ENCODE measurements around the gene PCED1A.

Gene PCED1A

DNA sequence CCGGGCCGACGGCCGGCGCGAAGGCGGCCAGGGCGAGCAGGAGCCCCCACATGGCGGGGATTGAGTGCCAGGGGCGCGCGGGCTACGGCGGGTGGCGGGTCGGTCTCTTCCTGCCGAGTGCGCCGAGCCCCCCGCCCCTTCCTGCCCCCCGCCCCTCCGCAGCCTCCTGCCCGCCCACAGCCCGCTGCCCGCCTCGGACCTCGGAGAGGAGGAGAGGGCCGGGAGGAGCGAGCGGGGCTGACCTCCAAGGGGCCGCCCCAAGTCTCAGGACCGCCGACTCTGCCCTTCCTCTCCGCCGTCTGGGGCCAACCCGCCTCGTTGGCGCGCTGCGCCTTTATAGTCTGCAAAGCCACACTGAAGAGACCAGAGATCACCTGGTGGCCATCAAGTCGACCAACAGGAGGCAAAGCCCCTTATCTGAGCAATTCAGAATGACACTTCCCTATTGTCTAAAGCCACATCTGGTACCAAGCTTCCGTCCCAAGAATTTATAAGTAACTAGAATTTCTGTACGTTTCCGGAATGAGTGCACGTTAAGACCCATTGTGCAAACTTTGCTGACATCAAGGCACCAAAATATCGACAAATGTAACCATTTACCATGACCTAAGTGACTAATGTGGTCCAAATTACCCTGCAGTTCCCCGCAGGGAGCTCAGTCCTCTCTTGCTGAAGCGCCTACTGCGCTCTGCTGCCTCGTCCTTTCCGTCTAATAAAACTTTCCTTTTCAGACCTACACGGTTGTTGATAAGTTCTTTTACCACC is 39.8 kb downstream of the PCED1A start, which contains the start of gene CPXM1:
Gene CPXM1 (minus strand): TSS at position 107 of the 765 bp plus-strand sequence. CDS start 55 bp downstream, at position 52.
- DNase-seq, result peak; percentile 87

DNA sequence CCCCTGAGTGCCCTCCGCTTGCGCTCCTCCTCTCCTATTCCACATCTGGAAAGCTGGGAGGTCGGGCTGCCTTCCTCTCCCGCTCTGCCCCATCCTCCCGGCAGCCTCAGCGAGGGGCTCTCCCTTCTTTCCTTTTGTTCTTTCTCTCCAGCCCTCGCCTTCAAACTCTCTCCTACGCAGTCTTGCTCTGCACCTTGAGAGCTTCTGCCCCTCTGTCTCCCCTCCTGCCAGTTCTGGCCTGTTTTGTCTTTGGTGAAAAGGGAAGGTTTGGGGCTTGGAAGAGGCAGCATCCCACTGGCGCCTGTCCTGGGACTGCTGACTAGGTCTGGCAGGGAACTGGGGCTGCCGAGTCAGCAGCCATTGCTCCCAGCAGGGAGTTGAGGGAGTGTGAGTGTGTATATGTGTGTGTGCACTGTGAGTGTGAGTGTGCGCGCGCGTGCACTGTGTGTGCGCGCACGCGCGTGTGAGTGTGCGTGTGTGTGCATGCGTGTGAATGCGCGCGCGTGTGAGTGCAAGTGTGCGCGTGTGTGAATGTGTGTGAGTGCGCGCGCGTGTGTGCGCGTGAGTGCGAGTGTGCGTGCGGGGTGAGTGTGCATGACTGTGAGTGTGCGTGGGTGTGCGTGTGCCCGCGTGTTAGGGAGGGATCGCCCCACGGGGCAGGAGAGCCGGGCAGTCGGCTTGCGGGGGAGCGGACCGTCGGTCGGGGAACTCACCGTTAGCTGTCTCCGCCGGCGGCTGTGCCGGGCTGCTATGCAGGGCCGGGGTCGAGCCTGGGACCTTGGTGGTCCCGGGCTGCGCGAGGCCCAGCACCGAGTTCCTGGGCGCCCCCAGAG is 40.6 kb downstream of the PCED1A start:
- no peak for DNase-seq

DNA sequence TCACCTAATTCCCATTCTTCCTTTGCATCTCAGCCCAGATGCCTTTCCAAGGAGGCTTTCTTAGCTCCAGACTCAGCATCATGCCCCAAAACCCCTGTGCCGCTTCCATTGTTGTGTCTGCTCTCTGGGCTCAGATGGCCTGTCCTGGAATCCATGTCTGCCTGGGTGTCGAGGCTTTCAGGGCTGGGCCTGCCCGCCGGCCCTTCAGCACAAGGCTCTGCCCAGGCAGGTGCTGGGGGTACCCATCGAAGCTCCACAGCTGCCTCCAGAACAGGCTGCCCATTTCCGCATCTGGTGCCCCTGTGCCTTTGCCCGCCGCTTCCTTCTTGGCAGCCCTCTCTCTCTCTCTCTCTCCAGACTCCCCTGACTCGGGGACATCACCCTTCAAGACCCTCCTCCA is 41.2 kb downstream of the PCED1A start:
- DNase-seq, result no peak

DNA sequence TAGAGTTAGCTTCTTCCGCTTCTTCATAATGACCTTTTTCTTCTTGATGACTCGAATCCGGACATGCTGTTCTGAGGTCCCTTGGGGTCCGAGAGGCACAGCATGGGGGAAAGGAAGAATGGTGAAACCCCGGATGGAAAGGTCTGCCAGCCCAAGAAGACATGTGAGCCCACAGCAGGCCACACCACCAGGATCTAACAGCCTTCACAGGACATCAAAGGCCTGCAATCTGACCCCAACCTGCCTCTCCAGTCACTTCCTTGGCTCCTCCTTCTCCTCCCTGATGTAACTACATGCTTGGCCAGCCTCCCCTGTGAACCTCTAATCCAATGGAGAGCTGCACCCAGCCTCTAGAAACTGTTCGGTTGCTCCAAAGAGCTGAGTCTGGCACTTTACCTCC is 41.6 kb downstream of the PCED1A start:
- no peak for DNase-seq

DNA sequence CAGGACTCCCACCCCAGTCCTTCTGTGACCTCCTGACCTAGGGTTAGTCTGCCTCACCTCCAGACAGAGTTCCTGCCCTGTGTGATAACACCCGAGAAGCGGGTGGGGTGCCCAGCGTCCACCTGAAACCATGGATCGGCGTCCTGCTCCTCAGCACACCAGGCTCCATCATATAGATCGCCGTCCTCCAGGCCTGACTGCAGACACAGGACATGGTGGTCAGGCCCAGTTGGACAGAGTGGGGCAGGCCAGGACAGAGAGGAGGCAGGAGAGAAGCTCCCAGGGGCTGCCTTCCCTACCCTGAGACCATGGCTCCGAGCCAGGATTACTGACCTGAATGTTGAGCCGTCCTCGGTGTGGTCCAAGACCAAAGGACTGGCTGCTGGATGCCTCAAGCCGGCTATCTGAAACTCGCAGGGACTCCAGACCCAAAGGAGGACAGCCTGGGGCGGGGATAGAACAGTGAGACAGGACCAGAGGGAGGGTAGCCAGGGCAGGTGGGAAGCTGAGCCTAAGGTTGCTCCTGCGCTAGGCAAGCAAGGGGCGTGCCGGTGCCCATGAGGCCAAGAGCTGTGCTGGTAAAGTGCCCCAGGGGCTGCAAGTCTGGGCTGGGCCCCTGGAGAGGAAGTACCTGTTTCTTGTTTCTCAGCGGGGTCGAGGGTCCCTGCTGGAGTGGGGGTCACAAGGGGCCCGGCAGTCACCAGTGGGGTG is 42.2 kb downstream of the PCED1A start:
- DNase-seq, result no peak

DNA sequence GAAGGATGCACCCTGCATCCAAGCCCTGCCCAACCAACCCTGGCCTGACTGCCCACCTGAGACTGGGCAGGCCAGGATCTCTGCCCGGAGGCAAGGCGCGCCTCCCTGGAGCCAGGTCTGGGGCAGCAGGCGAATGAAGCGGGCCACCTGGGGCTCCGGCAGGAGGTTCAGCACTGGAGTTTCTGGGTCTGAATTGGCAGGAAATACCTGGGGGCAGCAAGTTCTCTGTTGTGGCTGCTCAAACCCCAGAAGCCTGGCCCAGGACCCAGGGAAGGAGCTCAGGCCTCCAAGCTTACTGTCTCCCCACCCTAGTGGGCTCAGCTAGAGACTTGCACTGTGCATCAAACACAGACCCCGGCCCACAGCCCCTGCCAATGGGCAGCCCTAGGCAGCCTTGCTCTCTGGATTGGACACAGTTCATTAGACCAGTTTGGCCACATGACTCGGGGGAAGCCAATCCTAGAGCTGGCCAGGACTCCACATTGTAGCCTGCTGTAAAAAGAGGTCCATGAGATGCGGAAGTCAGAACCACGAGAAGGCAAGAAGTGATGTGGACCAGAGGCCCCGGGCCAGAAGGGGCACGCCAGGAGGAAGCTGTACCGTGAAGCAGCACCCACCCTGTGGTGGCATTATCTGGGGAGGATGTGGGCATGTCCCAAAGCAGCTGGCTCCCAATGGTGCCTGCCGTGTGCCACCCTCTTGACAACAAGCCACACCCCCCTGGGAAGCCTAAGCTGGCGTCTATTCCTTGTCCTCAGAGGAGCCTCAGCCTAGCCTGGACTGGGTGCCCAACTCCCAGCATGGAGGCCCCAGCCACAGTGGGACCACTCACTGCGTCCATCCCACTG is 43.1 kb downstream of the PCED1A start:
- no peak for DNase-seq

DNA sequence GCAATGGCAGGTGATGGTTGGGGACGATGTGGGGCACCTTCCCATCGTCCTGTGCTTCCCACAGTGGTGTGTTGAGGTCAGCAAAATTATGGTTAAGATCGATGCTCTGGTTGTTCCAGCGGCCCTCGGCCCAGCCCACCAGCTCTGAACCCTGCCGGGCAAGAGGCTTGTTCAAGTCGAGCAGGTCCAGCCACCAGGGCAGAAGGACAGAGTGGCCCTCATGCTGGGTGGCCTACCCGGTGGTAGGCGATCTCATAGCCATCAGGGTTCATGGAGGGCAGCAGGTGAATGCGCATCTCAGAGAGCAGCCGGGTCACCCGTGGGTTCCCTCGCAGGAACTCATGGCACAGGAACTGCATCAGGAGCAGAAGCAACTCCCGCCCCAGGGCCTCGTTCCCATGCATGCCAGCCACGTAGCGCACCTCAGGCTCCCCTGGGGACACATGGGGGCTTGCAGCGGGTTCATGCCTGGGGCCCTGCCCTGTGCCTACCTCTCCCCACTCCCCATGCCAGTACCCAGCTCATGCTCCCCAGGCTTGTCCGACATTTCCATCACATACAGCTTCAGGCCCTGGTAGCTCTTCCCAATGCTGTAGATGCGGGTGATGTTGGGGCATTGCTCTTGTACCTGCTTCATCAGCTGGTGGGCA is 44.3 kb downstream of the PCED1A start:
- DNase-seq, result no peak

DNA sequence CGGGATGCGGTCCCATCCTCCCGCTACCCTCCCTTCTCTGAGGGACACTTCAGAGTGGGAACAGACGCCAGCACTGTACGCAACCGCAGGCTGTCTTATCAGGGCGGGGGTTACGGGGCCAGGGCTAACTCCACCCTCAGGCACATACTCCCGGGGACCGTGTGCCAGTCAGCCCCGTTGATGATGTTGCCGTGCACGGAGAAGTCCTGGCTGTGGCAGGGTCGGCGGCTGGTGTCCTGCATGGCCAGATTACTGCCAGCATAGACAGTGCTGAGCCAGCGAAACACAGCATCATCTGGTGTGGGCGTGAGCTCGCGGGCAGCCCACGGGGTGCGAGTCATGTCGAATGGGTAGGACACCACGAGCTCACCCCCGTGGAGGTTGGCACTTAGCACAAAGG is 45.0 kb downstream of the PCED1A start:
- DNase-seq, result no peak

DNA sequence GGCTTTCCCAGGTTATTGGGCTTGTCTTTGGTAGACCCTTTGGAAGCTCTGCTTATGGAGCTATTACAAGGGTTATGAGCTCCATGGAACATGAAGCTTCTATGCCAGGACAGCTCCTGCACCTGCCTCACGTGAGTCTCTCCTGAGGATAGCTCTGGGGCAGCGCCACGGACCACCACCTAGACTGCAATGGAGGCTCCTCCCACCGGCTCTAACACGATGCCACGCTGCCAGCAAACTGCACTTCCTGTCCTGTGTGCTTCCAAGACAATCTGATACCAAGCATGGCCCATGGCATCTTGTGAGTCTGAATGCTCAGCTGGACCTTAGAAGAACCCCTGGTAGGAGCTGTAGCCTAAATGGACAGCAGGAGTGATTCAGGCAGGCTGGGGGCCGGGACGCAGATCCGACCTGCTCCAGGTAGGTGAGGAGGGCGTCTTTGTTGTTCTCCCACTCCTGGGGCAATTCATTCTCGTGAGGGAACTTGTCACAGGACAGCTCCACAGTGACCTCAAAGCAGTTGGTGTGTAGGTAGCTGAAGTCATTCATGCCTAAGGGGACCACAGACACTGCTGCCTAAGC is 45.5 kb downstream of the PCED1A start:
- no peak for DNase-seq

DNA sequence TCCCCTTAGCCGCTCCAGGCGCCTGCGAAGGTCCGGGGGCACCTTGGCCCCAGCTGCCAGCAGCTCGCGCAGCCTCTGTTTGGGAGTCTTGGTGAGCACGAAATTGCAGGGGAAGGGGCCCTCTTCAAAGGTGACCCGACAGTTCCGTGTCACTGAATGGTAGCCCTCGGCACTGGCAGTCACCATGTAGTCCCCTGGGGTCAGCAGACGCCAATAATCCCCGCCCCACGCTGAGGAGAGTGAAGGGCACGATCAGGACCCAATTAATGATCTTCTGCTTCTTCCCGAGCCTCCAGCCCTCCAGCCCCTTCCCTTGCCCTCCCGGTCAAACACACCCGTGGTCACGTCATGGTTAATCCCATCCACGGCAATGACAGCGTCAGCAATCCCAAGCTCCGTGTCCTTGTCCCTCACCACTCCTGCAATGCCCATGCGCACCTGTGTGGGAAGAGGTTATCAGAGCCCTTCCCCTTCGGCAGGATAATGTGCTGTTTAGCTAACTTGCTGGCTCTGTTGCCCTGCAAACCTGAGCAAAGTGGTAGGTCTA is 46.2 kb downstream of the PCED1A start:
- DNase-seq, result no peak

DNA sequence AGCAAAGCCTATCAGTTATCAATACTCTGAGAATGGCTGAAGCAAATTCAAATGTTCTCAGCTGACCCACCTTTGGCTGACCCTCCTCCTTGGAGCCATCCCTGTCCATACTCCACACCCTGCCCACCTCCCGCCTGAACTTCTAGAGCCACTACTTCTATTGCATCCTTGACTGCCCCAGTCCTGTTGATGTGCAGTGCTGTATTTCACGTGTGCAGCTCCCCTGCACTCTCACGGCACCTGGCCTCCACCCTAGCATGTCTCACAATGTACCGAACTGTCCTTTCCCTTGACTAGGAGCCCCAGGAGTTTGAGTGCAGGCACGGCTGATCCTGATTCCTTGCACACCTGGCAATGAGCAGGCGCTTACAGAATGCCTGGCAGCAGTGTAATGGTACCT is 47.0 kb downstream of the PCED1A start:
- DNase-seq, result no peak

All from inflammatory macrophage treated with lipopolysaccharide for 4 hours (primary cell).